ENCODE measurements around the gene UBALD1.

DNA sequence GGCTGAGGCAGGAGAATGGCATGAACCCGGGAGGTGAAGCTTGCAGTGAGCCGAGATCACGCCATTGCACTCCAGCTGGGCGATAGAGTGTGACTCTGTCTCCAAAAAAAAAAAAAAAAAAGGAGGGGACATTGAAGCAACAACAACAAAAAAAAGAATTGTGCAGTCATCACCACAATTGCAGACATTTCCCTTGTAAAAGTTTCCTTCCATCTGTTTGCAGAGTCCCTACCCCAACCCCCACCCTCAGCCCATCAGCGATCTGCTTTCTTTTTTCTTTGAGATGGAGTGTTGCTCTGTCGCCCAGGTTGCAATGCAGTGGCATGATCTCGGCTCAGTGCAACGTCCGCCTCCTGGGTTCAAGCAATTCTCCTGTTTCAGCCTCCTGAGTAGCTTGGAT, 13.6 kb upstream of the UBALD1 start:
- TF ChIP-seq, protein P1, sequence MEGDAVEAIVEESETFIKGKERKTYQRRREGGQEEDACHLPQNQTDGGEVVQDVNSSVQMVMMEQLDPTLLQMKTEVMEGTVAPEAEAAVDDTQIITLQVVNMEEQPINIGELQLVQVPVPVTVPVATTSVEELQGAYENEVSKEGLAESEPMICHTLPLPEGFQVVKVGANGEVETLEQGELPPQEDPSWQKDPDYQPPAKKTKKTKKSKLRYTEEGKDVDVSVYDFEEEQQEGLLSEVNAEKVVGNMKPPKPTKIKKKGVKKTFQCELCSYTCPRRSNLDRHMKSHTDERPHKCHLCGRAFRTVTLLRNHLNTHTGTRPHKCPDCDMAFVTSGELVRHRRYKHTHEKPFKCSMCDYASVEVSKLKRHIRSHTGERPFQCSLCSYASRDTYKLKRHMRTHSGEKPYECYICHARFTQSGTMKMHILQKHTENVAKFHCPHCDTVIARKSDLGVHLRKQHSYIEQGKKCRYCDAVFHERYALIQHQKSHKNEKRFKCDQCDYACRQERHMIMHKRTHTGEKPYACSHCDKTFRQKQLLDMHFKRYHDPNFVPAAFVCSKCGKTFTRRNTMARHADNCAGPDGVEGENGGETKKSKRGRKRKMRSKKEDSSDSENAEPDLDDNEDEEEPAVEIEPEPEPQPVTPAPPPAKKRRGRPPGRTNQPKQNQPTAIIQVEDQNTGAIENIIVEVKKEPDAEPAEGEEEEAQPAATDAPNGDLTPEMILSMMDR (IDR thresholded peaks at IDR 0.05) = no peak
- TF ChIP-seq RFX5 (IDR thresholded peaks at IDR 0.05) = no peak
- TF ChIP-seq, protein P2, sequence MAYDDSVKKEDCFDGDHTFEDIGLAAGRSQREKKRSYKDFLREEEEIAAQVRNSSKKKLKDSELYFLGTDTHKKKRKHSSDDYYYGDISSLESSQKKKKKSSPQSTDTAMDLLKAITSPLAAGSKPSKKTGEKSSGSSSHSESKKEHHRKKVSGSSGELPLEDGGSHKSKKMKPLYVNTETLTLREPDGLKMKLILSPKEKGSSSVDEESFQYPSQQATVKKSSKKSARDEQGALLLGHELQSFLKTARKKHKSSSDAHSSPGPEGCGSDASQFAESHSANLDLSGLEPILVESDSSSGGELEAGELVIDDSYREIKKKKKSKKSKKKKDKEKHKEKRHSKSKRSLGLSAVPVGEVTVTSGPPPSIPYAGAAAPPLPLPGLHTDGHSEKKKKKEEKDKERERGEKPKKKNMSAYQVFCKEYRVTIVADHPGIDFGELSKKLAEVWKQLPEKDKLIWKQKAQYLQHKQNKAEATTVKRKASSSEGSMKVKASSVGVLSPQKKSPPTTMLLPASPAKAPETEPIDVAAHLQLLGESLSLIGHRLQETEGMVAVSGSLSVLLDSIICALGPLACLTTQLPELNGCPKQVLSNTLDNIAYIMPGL (CRISPR knock-in tag; IDR thresholded peaks at IDR 0.05; ENCODE audit: borderline replicate concordance) = no peak
- TF ChIP-seq POLR2A (IDR thresholded peaks at IDR 0.05; ENCODE audit: low read length) = no peak
- TF ChIP-seq, protein P3, sequence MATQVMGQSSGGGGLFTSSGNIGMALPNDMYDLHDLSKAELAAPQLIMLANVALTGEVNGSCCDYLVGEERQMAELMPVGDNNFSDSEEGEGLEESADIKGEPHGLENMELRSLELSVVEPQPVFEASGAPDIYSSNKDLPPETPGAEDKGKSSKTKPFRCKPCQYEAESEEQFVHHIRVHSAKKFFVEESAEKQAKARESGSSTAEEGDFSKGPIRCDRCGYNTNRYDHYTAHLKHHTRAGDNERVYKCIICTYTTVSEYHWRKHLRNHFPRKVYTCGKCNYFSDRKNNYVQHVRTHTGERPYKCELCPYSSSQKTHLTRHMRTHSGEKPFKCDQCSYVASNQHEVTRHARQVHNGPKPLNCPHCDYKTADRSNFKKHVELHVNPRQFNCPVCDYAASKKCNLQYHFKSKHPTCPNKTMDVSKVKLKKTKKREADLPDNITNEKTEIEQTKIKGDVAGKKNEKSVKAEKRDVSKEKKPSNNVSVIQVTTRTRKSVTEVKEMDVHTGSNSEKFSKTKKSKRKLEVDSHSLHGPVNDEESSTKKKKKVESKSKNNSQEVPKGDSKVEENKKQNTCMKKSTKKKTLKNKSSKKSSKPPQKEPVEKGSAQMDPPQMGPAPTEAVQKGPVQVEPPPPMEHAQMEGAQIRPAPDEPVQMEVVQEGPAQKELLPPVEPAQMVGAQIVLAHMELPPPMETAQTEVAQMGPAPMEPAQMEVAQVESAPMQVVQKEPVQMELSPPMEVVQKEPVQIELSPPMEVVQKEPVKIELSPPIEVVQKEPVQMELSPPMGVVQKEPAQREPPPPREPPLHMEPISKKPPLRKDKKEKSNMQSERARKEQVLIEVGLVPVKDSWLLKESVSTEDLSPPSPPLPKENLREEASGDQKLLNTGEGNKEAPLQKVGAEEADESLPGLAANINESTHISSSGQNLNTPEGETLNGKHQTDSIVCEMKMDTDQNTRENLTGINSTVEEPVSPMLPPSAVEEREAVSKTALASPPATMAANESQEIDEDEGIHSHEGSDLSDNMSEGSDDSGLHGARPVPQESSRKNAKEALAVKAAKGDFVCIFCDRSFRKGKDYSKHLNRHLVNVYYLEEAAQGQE (IDR thresholded peaks at IDR 0.05) = no peak
- TF ChIP-seq, protein P4, sequence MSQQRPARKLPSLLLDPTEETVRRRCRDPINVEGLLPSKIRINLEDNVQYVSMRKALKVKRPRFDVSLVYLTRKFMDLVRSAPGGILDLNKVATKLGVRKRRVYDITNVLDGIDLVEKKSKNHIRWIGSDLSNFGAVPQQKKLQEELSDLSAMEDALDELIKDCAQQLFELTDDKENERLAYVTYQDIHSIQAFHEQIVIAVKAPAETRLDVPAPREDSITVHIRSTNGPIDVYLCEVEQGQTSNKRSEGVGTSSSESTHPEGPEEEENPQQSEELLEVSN (IDR thresholded peaks at IDR 0.05; ENCODE audit: borderline replicate concordance, low read depth) = no peak
- no peak for TF ChIP-seq CEBPB (IDR thresholded peaks at IDR 0.05)
- no peak for TF ChIP-seq FOXS1 (CRISPR knock-in tag; IDR thresholded peaks at IDR 0.05)
- no peak for TF ChIP-seq HDAC2 (IDR thresholded peaks at IDR 0.05)
